Fibroblast of pulmonary artery (primary cell): ENCODE measurements around the gene PPP2R5A.
"Not testable (repeated sequence)": the region's sequence is repeated elsewhere in the genome, so short reads cannot be mapped to it uniquely, and the experiment has no call there.

ENCODE experiments used
- DNase-seq: peaks from one replicate; pipeline ENCODE4 v3.0.0-alpha.2; 2010; ENCODE audit warnings: low read depth
- H3K4me3 ChIP-seq: replicated peaks from 2 replicates; pipeline ENCODE4 v1.5.1; 2011; ENCODE audit warnings: low read depth, mild to moderate bottlenecking, control low read depth, low read length, moderate library complexity
- CTCF ChIP-seq: IDR thresholded peaks from 2 replicates; pipeline ENCODE4 v1.5.1; 2011; ENCODE audit warnings: mild to moderate bottlenecking, control low read depth, low read length, inconsistent platforms; ENCODE audit errors: missing control alignments

PPP2R5A gene

DNA sequence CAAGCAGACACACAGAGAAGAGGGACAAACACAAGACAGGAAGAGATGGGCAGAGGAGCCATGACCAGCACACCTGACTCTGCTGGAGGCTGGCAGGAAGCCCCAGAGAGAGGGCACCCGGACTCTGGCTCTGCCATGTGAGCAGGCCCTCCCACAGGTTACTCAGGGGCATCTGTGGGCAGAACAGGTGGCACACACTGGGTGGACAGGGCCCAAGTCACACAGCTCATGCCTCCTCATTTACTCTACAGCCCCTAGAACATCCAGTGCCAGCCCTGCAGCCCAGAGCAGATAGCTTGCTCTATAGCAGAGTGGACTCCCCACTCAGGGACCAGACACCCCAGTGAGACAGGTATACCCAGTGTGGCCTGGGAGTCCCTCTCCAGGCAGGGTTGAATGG is 100.8 kb downstream of the PPP2R5A start:
- DNase-seq: no peak
- no peak overlapping the region for H3K4me3 ChIP-seq
- TF ChIP-seq CTCF: no peak

- no peak for TF ChIP-seq CTCF
- no peak overlapping the region for H3K4me3 ChIP-seq
- DNase-seq: no peak
Observed at GRCh38 chr1:212388985-212389716, 103.9 kb downstream of the PPP2R5A start.

DNA sequence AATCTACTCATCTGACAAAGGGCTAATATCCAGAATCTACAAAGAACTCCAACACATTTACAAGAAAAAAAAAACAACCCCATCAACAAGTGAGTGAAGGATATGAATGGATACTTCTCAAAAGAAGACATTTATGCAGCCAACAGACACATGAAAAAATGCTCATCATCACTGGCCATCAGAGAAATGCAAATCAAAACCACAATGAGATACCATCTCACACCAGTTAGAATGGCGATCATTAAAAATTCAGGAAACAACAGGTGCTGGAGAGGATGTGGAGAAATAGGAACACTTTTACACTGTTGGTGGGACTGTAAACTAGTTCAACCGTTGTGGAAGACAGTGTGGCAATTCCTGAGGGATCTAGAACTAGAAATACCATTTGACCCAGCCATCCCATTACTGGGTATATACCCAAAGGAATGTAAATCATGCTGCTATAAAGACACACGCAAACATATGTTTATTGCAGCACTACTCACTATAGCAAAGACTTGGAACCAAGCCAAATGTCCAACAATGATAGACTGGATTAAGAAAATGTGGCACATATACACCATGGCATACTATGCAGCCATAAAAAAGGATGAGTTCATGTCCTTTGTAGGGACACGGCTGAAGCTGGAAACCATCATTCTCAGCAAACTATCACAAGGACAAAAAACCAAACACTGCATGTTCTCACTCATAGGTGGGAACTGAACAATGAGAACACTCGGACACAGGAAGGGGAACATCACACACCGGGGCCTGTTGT is 110.6 kb downstream of the PPP2R5A start:
- not testable (repeated sequence) for H3K4me3 ChIP-seq, DNase-seq

DNA sequence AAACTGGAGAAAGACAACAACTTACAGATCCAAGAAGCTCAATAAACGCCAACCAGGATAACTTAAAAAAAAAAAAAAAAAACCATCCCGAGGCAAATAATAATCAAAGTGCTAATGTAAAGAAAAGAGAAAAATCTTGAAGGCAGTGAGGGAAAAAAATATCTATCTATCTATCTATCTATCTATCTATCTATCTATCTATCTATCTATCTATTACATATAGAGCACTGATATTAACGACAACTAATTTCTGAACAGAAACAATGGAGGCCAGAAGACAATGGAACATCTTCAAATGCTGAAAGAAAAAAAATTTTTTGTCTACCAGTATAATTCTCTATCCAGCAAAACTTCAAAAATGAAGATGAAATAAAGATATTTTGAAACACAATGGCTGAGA is 111.4 kb downstream of the PPP2R5A start:
- no peak overlapping the region for H3K4me3 ChIP-seq
- no peak for TF ChIP-seq CTCF
- peak; percentile 6 for DNase-seq

- no peak for TF ChIP-seq CTCF
Observed at GRCh38 chr1:212397171-212397570, 112.0 kb downstream of the PPP2R5A start.

GRCh38 chr1:212401042-212401441 is 115.8 kb downstream of the PPP2R5A start:
- DNase-seq: no peak
- no peak overlapping the region for H3K4me3 ChIP-seq
- no peak for TF ChIP-seq CTCF

More at GRCh38 chr1:212397171-212397570, 112.0 kb downstream of the PPP2R5A start:
- no peak overlapping the region for H3K4me3 ChIP-seq
- no peak for DNase-seq

DNA sequence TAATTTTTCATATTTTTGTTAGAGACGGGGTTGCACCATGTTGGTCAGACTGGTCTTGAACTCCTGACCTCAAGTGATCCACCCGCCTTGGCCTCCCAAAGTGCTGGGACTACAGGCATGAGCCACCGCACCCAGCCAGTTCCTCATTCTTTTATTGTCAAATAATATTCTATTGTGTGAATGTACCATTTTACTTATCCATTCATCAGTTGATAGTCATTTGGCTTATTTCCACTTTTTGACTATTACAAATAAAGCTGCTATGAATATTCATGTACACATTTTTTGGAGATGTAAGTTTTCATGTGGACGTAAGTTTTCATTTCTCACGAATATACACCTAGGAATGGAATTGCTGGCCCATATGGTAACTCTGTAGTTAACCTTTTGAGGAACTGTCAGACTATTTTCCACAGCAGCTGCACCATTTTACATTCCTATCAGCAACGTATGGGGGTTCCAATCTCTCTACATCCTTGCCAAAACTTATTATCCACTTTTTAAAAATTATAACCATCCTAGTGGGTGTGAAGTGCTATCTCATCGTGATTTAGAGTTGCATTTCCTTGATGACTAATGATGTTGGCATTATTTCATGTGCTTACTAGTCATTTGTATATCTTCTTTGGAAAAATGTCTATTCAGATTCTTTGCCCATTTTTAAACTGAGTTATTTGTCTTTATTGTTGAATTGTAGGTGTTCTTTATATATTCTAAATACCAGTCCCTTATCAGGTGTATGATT is 116.8 kb downstream of the PPP2R5A start:
- DNase-seq: peak; percentile 57
- no peak for TF ChIP-seq CTCF

More for the DNA sequence above, 116.8 kb downstream of the PPP2R5A start:
- H3K4me3 ChIP-seq: no peak overlapping the region
